ENCODE data around the gene BICRA. TPM values are rescaled to one million over a fixed set of nuclear protein-coding genes. Genes with fewer than 3 reads are reported as not detected.

The BICRA gene
- total RNA-seq = 15.9 TPM
- long read RNA-seq, transcript BICRA-203 (1 exons, 3,312 nt) = major isoform, 7 of 14 reads
- long read RNA-seq, partial matches to known transcripts = 3 of 14 reads
- long read RNA-seq, other reads (novel, unspliced or antisense) = 4 of 14 reads

- intact Hi-C loops (cut with DNase I) = no loop called here
- peak within 1 kb of the TSS; percentile 99 for H3K4me3 ChIP-seq
Observed at GRCh38 chr19:47608969-47609905, at the start of gene BICRA. Gene BICRA, plus strand, starts transcription at chr19:47609134. Its CDS starts 64,441 bp downstream, at chr19:47673575.

GRCh38 chr19:47560999-47561398 is 47.9 kb upstream of the BICRA start:
- ATAC-seq (no peak), DNase-seq (no peak)
- no peak overlapping the region for H3K4me3 ChIP-seq
- H3K27me3 ChIP-seq = no peaks in the 10 kb centered on the region
- no peaks in the 10 kb centered on the region for H3K36me3 ChIP-seq
- H3K4me1 ChIP-seq = no peaks in the 10 kb centered on the region
- intact Hi-C loops (cut with DNase I) = no loop called here
- H3K9me3 ChIP-seq = no peaks in the 10 kb centered on the region
- no peak for TF ChIP-seq CTCF (IDR thresholded peaks at IDR 0.05)
- H3K27ac ChIP-seq = no peak overlapping the region

More at GRCh38 chr19:47608969-47609905, at the start of gene BICRA:
- DNase-seq = peak; percentile 94
- Histone ChIP-seq H3K36me3 (no peaks in the 10 kb centered on the region), H3K27me3 (no peaks in the 10 kb centered on the region), H3K4me1 (peaks cover 28% of the 10 kb centered on the region), H3K9me3 (no peaks in the 10 kb centered on the region), H3K27ac (peak within 1 kb of the TSS; percentile 98)
- TF ChIP-seq CTCF (IDR thresholded peaks at IDR 0.05) = no peak
- ATAC-seq = peak; percentile 71

- no peaks in the 10 kb centered on the region for H3K4me1 ChIP-seq
- DNase-seq (no peak), ATAC-seq (no peak)
Observed at GRCh38 chr19:47561440-47562057, 47.4 kb upstream of the BICRA start.

GRCh38 chr19:47564081-47564480 is 44.9 kb upstream of the BICRA start:
- intact Hi-C loops (cut with DNase I) = no loop called here
- no peak for ATAC-seq

More at GRCh38 chr19:47561440-47562057, 47.4 kb upstream of the BICRA start:
- Histone ChIP-seq H3K9me3 (no peaks in the 10 kb centered on the region), H3K4me3 (no peak overlapping the region), H3K27me3 (no peaks in the 10 kb centered on the region), H3K36me3 (no peaks in the 10 kb centered on the region), H3K27ac (no peak overlapping the region)
- TF ChIP-seq CTCF (IDR thresholded peaks at IDR 0.05) = no peak
- intact Hi-C loops (cut with DNase I) = no loop called here

GRCh38 chr19:47569331-47569730 is 39.6 kb upstream of the BICRA start:
- Histone ChIP-seq H3K9me3 (no peaks in the 10 kb centered on the region), H3K27ac (no peak overlapping the region), H3K4me3 (no peak overlapping the region), H3K4me1 (no peaks in the 10 kb centered on the region), H3K27me3 (no peaks in the 10 kb centered on the region), H3K36me3 (no peaks in the 10 kb centered on the region)
- no peak for TF ChIP-seq CTCF (IDR thresholded peaks at IDR 0.05)
- no peak for DNase-seq
- ATAC-seq = peak; percentile 61
- intact Hi-C loops (cut with DNase I) = no loop called here

More at GRCh38 chr19:47564081-47564480, 44.9 kb upstream of the BICRA start:
- H3K4me3 ChIP-seq = no peak overlapping the region
- H3K4me1 ChIP-seq = no peaks in the 10 kb centered on the region
- H3K27ac ChIP-seq = no peak overlapping the region
- no peak for TF ChIP-seq CTCF (IDR thresholded peaks at IDR 0.05)
- DNase-seq = no peak
- H3K9me3 ChIP-seq = no peaks in the 10 kb centered on the region
- no peaks in the 10 kb centered on the region for H3K36me3 ChIP-seq
- H3K27me3 ChIP-seq = no peaks in the 10 kb centered on the region
